ENCODE data around the gene TMEM256.

The TMEM256 gene

DNA sequence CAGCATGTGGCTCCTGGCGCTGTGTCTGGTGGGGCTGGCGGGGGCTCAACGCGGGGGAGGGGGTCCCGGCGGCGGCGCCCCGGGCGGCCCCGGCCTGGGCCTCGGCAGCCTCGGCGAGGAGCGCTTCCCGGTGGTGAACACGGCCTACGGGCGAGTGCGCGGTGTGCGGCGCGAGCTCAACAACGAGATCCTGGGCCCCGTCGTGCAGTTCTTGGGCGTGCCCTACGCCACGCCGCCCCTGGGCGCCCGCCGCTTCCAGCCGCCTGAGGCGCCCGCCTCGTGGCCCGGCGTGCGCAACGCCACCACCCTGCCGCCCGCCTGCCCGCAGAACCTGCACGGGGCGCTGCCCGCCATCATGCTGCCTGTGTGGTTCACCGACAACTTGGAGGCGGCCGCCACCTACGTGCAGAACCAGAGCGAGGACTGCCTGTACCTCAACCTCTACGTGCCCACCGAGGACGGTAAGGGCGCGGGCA is 4.4 kb upstream of the TMEM256 start:
- DNase-seq (ENCODE audit: low read depth in 2 of 2), result no peak

DNA sequence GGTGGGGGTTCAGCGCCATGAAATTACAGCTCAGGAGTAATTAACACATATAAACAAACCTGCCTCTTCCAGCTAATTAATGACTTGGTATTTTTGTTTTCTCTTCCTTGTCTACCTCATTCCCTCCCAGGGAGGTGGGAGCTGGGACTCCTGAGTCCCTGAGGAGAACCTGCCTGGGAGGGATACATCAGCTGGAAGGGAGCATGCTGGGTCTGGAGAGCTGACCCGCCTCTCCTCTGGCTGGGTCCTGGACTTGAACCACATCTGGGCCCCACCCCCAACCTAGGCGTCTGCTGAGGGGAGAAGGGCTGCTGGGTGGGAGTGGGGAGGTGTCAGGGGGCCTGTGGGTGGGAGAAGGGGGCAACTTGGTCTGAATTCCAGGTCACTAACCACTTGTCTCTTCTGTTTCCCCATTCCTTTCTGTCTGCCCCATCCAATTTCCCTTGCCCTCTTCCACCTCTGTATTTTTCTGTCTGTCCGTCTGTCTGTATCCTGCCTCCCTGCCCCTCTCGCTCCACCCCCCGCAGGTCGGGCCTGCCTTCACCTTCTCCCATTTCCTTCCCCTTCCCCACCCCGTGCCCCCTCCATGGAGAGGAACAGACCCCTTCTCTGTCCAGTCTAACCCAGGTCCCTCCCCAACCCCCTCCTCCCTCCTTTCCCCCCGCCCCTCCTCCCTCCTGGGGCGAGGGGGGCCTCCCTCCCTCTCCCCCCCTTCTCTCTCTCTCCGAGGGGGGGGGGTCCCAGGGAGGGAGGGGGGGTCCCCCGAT is 3.8 kb upstream of the TMEM256 start, which contains the start of gene NLGN2:
NLGN2 (plus strand) TSS at position 361 of the 767 bp plus-strand sequence. CDS start 411 bp downstream, outside the sequence.
- no peak for DNase-seq (ENCODE audit: low read depth in 2 of 2)

DNA sequence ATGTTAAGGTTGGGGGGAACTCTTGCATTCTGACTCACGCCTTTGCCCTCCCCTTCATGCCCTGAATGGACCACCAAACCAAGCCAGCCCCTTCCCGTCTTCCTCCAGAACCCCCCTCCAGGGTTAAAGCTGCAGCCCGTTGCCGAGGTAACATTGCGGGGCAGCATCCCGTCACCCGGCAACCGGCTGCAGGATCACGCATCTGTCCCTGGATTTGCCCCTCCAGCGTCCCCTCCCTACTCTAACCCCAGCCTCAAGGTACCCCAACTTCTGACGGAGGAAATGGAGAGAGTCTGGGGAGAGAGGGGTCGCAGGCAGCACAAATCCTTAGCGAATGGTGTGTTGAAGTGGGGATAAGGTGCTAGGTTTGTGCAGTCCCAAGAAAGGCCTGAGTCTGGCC is 3.2 kb upstream of the TMEM256 start:
- DNase-seq (ENCODE audit: low read depth in 2 of 2), result no peak

- DNase-seq (ENCODE audit: low read depth in 2 of 2), result no peak
Observed at GRCh38 chr17:7406235-7406825, 2.4 kb upstream of the TMEM256 start.

- DNase-seq (ENCODE audit: low read depth in 2 of 2), result no peak
Observed at GRCh38 chr17:7405350-7406234, 1.7 kb upstream of the TMEM256 start.

- DNase-seq (ENCODE audit: low read depth in 2 of 2), result peak; percentile 41 to 50
Observed at GRCh38 chr17:7404737-7405349, 946 bp upstream of the TMEM256 start.

- no peak for DNase-seq (ENCODE audit: low read depth in 2 of 2)
Observed at GRCh38 chr17:7403727-7403976, 245 bp downstream of the TMEM256 start.

- no peak for DNase-seq (ENCODE audit: low read depth in 2 of 2)
Observed at GRCh38 chr17:7403043-7403726, 712 bp downstream of the TMEM256 start.

DNA sequence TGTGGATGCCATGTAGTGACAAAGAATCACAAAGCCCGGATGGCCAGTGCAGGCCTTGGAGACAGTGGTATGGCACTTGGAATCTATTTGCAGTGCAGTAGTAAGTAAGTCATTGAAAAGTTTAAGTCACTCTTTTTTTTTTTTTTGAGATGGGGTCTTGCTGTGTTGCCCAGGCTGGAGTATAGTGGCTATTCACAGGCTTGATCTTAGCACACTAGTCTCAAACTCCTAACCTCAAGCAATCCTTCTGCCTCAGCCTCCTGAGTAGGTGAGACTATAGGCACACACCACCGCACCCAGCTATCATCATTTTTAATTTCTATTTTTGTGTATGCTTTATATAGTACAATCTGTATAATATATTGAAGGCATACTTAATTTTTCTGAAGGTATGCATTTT is 5.3 kb downstream of the TMEM256 start:
- DNase-seq (ENCODE audit: low read depth in 2 of 2), result no peak

DNA sequence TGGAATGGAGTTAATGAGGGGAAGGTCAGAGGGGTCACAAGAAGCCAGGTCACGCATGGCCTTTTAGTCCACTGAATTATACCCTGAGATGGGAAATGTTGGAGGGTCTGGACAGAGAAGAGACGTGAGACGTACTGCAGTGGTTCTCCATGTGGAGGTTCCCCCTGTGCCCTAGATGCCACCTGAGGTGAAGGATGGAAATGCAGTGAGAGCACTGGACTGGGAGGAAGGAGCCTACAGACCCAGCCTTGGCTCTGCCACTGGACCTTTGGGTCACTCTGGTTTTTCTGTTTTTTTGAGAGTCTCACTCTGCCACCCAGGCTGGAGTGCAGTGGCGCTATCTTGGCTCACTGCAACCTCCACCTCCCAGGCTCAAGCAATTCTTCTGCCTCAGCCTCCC is 7.8 kb downstream of the TMEM256 start:
- DNase-seq (ENCODE audit: low read depth in 2 of 2), result no peak

DNA sequence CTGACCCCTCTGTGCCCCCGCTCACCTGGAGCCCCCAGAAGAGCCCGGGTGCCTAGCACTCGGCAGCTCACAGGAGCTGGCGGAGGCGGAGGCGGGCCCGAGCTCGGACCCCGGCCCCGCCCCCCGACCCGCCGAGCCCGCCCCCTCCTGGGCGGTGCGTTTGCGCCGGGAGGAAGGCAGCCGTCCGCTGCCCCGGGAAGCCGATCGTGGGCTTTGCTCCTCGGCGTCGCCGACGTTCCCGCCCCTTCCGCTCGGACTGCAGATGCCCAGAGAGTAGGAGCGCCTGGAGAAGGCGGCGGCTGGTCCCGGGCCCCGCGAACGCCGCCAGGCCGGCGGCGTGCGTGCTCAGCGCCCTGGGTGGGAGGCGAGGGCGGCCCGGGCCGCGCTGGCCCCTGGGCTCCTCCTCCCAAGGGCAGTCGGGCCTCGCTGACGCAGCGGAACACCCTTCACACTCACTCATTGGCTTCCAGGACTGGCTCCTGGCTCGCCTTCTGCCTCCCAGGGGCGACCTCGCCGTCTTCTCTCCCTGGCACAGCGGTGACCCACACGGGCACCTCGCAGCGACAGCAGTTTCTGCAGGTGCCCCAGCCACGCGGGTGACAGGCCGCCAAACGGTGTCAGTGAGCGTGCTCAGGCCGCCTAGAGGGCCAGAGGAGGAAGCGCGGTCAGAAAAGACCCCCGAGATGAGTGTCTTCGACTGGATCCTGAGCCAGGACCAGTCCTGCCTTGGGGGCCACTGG is 9.3 kb downstream of the TMEM256 start, which contains the start of gene PLSCR3:
PLSCR3 (minus strand) TSS at position 74 of the 740 bp plus-strand sequence. CDS start 415 bp downstream, outside the sequence.
- peak; percentile 81 to 82 for DNase-seq (ENCODE audit: low read depth in 2 of 2)

GRCh38 chr17:7393613-7394451 is 10.1 kb downstream of the TMEM256 start:
- no peak for DNase-seq (ENCODE audit: low read depth in 2 of 2)

DNA sequence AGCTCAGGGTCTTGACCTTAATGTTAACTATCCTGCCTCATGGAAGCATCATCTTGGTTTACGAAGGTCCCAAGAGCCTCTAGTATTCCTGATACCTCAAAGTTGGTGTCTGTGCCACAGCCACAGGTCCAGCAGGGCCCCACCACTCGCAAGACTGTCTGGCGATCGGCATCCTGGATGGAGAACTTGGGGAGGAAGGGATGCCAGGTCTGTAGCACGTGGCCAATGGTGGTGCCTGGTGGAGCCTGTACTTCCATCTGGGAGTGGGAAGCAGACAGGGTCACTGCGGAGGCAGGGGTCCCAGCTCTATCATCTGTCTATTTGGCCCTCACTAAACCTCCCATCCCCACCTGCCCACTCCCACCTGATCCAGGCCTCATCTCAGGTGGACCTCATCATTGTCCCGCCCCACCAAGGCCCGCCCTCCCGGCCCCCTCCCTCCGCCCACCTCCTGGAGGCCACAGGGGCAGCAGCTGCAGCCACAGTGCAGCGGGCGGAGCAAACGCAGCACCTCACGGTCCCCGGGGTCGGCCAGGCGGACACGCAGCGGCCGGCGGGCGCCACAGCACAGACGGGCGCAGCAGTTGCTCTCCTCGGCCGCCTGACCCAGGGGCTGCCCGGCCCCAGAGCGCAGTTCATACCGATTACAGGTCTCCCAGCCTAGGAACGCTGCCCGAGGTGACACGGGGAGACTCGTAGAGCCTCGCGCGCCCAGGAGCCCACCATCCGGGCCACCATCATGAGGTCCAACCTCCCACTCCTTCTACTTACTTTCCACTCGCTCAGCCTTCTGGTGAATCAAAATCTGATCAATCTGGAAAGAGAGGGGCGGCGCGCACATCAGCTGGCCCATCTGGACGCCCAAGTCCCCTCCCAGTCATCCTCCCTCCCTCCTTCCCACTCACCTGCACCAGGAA is 10.9 kb downstream of the TMEM256 start:
- no peak for DNase-seq (ENCODE audit: low read depth in 2 of 2)

DNA sequence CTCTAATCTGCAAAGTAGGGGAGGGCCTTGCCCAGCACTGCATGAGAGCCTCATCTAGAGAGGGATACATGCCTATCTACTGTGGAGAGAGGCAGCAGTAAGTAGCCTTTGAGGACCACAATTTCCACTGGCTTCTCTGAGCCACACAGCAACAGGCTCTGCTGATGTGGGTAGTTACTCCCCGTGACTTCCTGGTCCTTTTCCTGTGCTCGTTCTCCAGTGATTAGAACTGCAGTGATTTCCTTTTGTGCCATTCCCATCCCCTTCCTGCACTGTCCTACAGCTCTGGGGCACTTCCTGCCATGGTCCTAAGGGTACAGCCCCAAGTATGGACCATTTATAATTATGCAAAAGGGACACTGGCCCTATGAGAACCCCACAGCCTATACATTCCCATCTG is 12.6 kb downstream of the TMEM256 start:
- DNase-seq (ENCODE audit: low read depth in 2 of 2), result no peak

- no peak for DNase-seq (ENCODE audit: low read depth in 2 of 2)
Observed at GRCh38 chr17:7389924-7390910, 13.7 kb downstream of the TMEM256 start.

- no peak for DNase-seq (ENCODE audit: low read depth in 2 of 2)
Observed at GRCh38 chr17:7388856-7389255, 15.0 kb downstream of the TMEM256 start.

- no peak for DNase-seq (ENCODE audit: low read depth in 2 of 2)
Observed at GRCh38 chr17:7384489-7385081, 19.3 kb downstream of the TMEM256 start.
